Colon (tissue), 2 donors: ENCODE measurements around the gene WDR76.

Source experiments
- FAIRE-seq: peaks from 2 replicates; lab custom pipeline; 2012; peaks lifted over from hg19 to GRCh38; lab: Jason Lieb, UNC
- donor health status: control.
- donor health status: control.

Gene WDR76

DNA sequence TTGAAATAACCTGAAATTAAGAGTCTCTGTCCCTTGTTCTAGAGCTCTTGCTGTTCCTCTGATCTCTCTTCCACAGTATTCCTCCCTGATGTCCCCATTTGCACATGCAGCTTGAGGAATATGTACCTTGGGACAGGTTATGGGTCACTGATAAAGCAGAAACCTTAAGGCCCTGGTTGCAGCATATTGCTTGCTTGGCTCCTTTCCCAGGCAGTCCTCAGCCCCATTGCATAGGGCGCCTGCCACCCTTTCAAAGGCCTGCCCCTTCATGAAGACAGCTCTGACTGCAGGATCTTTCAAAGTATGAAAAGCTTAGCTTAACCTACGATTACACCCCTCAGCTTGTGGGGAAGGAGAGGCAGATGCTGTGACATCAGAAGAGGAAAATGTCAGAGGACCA lies 51.6 kb downstream of the WDR76 start:
- no peak for FAIRE-seq

- FAIRE-seq, result no peak
These were observed 52.9 kb downstream of the WDR76 start for GRCh38 chr15:43879386-43880355.

DNA sequence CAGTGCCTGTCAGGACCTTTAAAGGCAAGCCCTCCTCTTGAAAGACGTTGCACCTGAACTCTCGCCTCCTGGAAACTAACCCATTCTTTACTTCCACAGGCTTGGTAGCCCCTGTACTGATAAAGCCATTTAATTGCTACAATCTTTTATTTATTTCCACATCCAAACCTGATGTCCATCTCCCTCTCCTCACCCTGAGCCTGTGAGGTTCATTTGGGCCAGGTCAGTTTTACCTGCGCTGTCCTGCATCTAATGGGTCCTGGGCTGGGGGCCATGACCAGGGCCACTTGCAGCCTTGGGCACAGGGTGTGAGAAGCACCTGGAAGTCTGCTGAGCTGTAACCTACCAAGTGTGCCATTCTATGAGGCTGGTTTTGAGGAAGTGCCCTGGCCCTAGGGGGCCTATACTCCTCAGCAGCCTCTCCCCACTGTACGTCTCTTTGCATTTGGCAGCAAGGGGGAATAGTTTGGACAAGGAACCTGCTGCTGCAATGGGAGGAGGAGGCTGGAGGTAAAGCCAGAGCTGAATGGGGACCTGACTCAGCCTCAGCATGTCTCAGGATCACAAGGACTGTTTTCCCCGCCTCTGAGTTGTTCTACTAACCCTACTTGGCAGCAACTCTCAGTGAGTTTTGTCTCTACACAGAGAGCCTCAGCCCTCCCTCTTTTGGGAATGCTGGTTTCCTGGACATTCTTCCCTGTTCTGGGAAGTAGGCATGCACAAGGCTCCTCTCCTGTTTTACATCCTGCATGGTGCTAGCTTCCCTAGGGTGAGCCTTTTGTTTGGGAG lies 53.8 kb downstream of the WDR76 start:
- FAIRE-seq, result no peak

GRCh38 chr15:43881245-43881644 lies 54.4 kb downstream of the WDR76 start:
- no peak for FAIRE-seq

DNA sequence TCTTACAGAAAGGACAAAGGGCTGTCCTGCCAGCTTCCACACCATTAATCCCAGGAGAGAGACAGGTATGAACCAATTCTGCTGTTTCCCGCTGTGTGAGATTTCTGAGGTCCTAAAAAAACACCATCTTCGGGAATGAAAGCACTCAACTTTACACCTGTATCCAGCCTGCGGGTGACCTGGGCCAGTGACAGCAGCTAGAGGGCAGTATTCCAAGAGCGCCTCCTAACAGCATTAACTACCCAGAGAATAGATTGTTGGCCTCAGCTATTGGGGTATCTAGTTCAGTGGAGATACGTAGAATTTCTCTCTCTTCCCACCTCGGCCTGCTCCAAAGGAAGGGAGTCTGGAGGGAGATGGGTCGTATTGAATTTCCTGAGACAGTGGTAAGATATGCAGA lies 55.1 kb downstream of the WDR76 start:
- FAIRE-seq, result no peak

DNA sequence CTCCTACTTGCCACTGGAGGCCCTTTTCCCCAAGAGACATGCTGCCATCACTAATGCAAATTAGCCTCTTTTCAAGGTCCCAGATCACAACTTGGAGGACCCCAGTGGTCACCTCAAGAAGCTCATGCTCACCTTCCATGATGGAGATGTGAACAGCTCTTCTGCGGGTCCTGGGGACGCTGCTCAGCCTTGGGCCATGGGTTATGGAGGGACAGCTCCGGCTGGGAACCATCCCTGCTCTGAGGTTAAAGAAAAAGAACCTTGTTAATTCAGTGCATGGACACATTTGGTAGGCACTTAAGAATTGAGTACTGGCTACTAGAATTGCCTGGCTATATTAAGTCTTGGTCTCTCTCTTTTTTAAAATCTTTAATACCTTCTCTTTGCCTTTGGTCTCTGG lies 56.8 kb downstream of the WDR76 start:
- FAIRE-seq, result no peak

DNA sequence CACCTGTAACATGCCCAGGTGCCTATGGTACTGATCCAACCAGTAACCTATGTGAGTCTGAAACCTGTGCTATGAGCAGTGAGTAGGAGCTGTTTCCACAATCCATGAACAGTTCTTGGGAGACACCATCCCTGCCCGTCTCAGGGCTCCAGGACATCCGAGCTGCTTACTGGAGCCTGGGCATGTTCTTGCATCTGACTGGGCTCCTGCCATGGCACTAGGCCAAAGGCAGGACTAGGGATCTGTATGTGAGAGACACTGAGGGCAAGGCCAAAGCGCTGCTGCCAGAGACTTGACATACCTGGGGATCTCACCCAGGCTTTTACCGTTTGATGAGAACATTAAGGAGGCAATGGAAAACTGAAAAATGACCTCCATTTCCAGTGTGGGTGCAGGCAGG lies 59.8 kb downstream of the WDR76 start:
- no peak for FAIRE-seq

DNA sequence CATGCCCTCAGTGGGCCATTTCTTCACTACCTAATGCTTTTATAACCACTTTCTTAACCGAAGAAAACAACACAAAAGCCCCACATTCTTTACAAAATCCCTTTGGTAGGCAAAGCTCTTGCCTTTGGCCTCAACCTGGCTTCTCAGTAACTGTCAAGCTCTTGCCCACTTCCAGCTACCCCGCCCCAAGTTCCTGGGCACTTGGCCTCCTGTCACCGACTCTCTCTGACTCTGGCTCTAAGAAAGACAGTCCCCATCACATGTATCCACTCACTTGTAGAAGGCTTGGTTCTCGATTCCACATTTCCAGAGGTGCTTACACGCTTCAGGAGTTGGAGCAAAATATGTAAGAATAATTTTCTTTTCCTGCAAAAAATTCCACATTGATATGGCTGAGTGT lies 61.1 kb downstream of the WDR76 start:
- FAIRE-seq, result no peak

DNA sequence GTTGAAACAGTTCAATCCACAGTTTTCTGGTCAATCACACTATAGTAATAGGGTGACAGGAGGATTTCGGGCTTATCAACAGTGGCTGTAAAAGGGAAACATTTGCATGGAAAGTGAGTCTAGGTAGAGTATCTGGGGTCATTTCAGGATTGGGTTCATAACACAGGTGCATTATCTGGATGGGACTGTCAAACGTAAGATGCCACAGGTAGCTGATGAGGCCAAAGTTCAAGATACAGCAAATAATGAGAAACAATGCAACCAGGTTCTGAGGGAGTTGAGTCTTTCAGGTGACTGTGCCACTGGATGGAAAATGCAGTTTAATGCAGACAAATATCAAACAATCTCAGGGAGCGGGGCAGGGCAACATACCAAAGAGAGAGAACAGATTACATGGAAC lies 62.2 kb downstream of the WDR76 start:
- FAIRE-seq, result no peak

DNA sequence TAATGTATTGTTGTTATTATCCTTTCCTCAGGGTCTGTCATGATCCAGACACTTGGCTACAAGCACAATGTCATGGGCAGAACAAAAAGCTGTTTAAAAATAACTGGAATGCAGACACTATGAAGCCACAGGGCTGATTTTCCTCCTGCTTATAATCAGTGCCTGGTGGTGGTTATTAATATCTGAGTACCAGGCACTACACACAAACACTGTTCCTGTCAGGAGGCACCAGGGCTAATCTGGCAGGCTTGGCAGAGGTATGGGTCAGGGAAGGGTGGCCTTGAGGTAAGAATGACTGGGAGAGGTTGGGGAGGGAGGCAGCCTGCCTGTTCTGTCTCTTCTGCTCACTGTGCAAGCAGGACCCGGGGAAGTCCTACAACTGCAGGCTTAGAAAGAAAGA lies 67.2 kb downstream of the WDR76 start:
- no peak for FAIRE-seq

DNA sequence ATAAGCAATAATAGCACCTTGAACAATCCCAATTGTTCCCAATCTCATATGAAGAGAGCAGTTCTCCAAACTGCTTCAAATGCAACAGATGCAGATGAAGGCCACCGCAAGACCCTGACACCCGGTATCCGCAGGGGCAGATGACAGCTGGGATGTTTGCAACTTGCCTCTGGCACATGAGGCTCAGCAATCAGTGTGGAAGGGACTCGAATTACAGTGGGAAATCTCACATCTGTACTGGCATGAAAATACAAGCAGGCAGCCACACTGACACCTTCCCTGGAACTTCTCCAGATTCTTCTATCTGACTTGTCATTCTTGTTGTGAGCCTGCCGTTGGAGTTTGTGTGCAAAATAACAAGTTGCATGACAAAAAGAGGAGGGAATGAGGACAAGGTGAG lies 68.8 kb downstream of the WDR76 start:
- FAIRE-seq, result no peak

- no peak for FAIRE-seq
These were observed 69.7 kb downstream of the WDR76 start for GRCh38 chr15:43896543-43896942.

GRCh38 chr15:43898891-43899290 lies 72.1 kb downstream of the WDR76 start:
- no peak for FAIRE-seq

DNA sequence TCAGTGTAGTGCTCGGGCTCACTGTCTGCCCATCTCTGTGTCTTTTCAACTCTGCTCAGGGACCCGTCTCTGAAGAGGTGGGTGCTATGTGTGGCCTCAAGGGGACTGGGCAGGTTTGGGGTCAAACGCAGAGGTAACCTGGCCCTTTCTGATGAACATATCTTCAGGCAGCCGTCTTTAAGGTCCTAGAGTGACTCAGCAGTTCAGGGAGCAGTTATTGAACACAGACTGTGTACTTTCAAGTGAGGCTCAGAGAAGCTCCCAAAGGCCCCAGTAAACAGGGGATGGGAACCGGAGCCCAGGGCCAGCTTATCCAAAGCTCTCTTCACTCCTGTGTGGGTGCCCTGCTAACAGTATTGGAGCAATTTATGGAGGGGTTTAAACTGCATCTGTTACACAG lies 73.1 kb downstream of the WDR76 start:
- FAIRE-seq, result no peak

GRCh38 chr15:43900996-43901395 lies 74.2 kb downstream of the WDR76 start:
- no peak for FAIRE-seq

DNA sequence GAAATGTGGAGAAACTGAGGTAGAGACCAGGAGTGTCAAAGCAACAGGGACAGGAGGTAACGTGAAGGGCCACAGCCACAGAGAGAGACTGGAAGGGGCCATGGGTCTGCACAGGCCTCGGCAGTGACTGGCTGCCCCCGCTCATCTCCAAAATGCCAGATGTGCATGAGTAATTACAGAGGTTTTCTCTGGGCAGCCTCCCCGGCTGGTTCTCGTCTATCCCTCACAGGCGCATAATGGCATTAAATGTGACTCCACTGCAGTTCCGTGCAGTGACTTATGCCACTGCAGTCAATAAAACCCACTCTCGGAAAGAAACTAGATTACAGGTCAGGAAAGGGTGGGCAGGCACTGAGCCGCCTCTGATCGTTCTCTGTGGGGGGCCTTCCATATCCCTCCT lies 74.7 kb downstream of the WDR76 start:
- FAIRE-seq, result no peak

DNA sequence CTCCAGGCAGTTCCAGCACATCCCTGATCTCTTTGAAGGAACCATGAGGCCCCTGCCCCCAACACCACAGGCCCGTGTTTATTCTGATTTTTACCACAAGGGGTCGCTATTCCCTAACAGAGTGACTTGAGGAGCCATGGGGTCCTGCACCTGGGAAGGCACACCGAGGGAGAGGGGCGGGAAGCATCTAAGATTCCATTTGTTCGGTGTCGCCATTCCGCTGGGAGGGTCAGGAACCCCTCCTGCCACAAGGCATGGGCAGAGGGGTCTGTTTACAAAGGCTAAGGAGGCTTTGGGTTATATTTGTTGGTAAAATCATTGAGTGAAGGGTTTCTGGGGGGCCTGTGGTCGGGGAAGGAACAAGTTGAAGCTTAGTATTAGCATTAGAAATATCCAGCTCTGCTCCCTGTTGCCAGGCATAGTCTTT lies 77.1 kb downstream of the WDR76 start:
- FAIRE-seq, result no peak

DNA sequence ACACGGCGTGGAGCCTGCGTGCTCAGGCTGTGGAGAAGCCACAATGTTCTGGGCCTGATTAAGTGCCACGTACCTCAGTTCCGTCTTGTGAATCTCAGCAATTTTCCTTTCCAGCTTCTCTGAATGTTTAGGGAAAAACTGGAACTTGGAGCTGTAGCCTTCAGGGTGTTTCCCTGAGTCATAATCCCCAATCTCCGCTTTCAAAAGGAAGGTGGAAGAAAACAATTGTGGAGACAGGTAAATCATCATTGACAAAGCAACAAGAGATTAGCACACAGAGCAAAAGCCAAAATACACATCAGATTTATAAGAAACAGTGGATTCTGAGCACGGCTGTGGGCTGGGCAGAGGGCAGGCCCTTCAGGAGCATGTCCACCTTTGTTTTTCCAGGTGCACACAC lies 79.0 kb downstream of the WDR76 start:
- no peak for FAIRE-seq

- no peak for FAIRE-seq
These were observed 81.8 kb downstream of the WDR76 start for GRCh38 chr15:43908516-43909050.

DNA sequence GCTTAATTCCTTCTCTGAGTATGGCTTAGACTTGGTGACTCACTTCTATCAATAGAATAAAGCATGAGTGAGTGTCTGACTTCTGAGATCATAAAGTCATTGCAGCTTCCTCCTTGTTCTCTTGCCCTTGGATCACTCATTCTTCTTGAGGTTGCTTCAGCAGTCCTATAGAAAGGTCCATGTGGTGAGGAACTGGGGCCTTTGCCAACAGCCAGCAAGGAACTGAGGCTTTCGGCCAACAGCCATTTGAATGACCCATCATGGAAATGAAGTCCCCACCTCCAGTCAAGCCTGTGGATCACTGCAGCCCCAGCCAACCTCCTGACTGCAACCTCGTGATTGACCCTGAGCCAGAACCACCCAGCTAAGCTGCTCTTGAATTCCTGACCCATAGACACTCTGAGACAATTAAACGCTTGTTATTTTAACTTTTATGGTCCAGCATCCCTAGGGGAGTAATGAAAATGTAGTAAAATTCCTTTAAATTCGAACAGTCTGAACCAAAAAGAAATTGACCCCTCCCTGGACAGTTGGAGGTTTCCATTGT lies 84.5 kb downstream of the WDR76 start:
- FAIRE-seq, result no peak

DNA sequence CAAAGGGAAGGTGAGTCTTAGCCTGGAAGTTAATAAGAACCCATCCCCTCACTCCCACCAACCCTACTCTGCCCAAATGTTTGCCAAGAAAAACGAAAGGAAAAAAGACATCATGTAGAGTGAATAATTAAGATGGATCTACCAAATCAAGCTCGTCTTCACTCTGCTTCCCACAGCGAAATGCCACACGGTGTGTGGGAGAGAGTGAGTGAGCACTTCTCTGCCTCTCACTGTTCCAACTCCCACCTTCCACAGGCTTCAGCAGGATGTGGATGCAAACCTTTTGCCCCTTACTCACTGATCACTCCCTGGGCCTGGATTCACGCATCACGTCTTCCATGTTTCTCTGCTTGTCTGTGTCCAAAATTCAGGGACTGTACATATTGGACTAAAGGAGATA lies 85.4 kb downstream of the WDR76 start:
- no peak for FAIRE-seq

- no peak for FAIRE-seq
These were observed 86.4 kb downstream of the WDR76 start for GRCh38 chr15:43913026-43913780.
